HepG2 (cell line): Measurements from ENCODE around the gene CAST. TPM values are rescaled to one million over a fixed set of nuclear protein-coding genes. Genes with fewer than 3 reads are reported as not detected.

Experiments used
- ATAC-seq: fragments of 200-7000 bp; cut with Tn5 transposase; 3 replicates; pipeline ENCODE4 v1.9.1; 2020; ENCODE audit warnings: mild to moderate bottlenecking, moderate library complexity
- BruUV-seq: library from RNA; stranded (reverse); fragments of 400-500 nt; replicated peaks from 2 replicates; lab custom pipeline; 2021; lab: Mats Ljungman, UMichigan
- CTCF ChIA-PET: fragments of 300-600 bp; formaldehyde crosslinking; extraction: SDS; loops from one replicate; lab custom pipeline; 2021; ENCODE audit warnings: low total read pairs, inconsistent platforms, low intra/inter-chr PET ratio; lab: Yijun Ruan, JAX
- POLR2A ChIA-PET: fragments of 350-600 bp; sonication (Branson Sonifier 250); formaldehyde crosslinking; loops from one replicate; lab custom pipeline; 2020; ENCODE audit warnings: antibody characterized with exemption, inconsistent platforms; lab: Yijun Ruan, JAX
- DNase-seq: peaks from one replicate; pipeline ENCODE4 v3.0.0-alpha.2; 2015; ENCODE audit warnings: low spot score
- FAIRE-seq: peaks from 3 replicates; lab custom pipeline; 2011; peaks lifted over from hg19 to GRCh38; lab: Jason Lieb, UNC
- H2AFZ ChIP-seq: one replicate; pipeline ENCODE4 v1.6.1; 2011; ENCODE audit warnings: low read length, inconsistent platforms
- H3K27ac ChIP-seq: fragments of 300-600 bp; 3 replicates; pipeline ENCODE4 v1.8.0; 2011; ENCODE audit warnings: mixed run types, mild to moderate bottlenecking, mixed read lengths, low read length, inconsistent platforms; ENCODE audit not compliant: insufficient read depth; ENCODE audit errors: extremely low read length
- H3K27me3 ChIP-seq, 2 experiments: fragments of 200-600 bp in 1 of 2; 2 replicates in 1 of 2; 3 replicates in 1 of 2; pipeline versions ENCODE4 v1.6.0 to v1.8.0; 2011; ENCODE audit warnings: low read length in 2 of 2, mild to moderate bottlenecking in 2 of 2, moderate library complexity in 2 of 2, inconsistent platforms in 1 of 2; ENCODE audit not compliant: insufficient read depth in 2 of 2, control insufficient read depth in 1 of 2
- H3K36me3 ChIP-seq, 2 experiments: fragments of 200-600 bp in 1 of 2; replicated peaks in 1 of 2; 2 replicates in 1 of 2; 3 replicates in 1 of 2; pipeline versions ENCODE4 v1.5.1 to v1.8.0; 2011; ENCODE audit warnings: low read length in 2 of 2, inconsistent platforms in 1 of 2; ENCODE audit not compliant: insufficient read depth in 2 of 2, control insufficient read depth in 1 of 2
- H3K4me1 ChIP-seq: 2 replicates; pipeline ENCODE4 v1.5.1; 2012; ENCODE audit warnings: low read length, inconsistent platforms; ENCODE audit not compliant: insufficient read depth
- H3K4me2 ChIP-seq: 2 replicates; pipeline ENCODE4 v1.6.0; 2011; ENCODE audit warnings: low read depth, low read length, inconsistent platforms
- H3K4me3 ChIP-seq, 3 experiments: fragments of 200-600 bp in 1 of 3; sonication (generic), shearing (Covaris generic) in 1 of 3; replicated peaks in 1 of 3; 2 replicates each; pipeline ENCODE4 v1.5.1; 2011 to 2016; ENCODE audit warnings: low read length in 3 of 3, inconsistent platforms in 2 of 3, low read depth in 2 of 3, mild to moderate bottlenecking in 2 of 3, control low read depth in 1 of 3, mixed read lengths in 1 of 3; ENCODE audit not compliant: insufficient read depth in 1 of 3
- H3K79me2 ChIP-seq: one replicate; pipeline ENCODE4 v1.6.1; 2011; ENCODE audit warnings: low read length, inconsistent platforms; ENCODE audit not compliant: insufficient read depth
- H3K9ac ChIP-seq: 2 replicates; pipeline ENCODE4 v1.6.0; 2011; ENCODE audit warnings: mild to moderate bottlenecking, low read depth, low read length, inconsistent platforms; ENCODE audit not compliant: insufficient read depth
- H3K9me3 ChIP-seq: 2 replicates; pipeline ENCODE4 v1.5.1; 2012; ENCODE audit warnings: mild to moderate bottlenecking, low read length
- H4K20me1 ChIP-seq: 2 replicates; pipeline ENCODE4 v1.6.0; 2011; ENCODE audit warnings: inconsistent platforms, mild to moderate bottlenecking, low read length, moderate library complexity; ENCODE audit not compliant: insufficient read depth
- CEBPG ChIP-seq: IDR thresholded peaks from 2 replicates; pipeline ENCODE4 v1.6.1; 2016
- EP300 ChIP-seq, 3 experiments: sonication (generic) in 1 of 3; formaldehyde crosslinking in 1 of 3; IDR thresholded peaks; 2 replicates each; pipeline versions ENCODE4 v1.5.1 to v1.6.1; 2011 to 2020; ENCODE audit warnings: low read depth in 2 of 3, low read length in 2 of 3, borderline replicate concordance in 1 of 3, improper control_type of control experiment in 1 of 3, mild to moderate bottlenecking in 1 of 3, missing genetic modification reagents in 1 of 3, moderate library complexity in 1 of 3
- IKZF1 ChIP-seq: fragments of 450-650 bp; IDR thresholded peaks from 2 replicates; pipeline ENCODE4 v1.7.1; 2016
- IRF2 ChIP-seq: IDR thresholded peaks from 2 replicates; pipeline ENCODE4 v1.6.1; 2018; ENCODE audit warnings: missing genetic modification reagents, missing compliant biosample characterization
- MAFF ChIP-seq: IDR thresholded peaks from 2 replicates; pipeline ENCODE4 v1.6.1; 2011; ENCODE audit warnings: low read depth, low read length, improper control_type of control experiment
- MED1 ChIP-seq: sonication (generic); formaldehyde crosslinking; IDR thresholded peaks from 2 replicates; pipeline ENCODE4 v1.4.0; 2020; ENCODE audit warnings: missing genetic modification reagents
- MXI1 ChIP-seq: IDR thresholded peaks from 3 replicates; pipeline ENCODE4 v1.6.1; 2012; ENCODE audit warnings: low read depth, low read length, inconsistent platforms, borderline replicate concordance
- THAP11 ChIP-seq: IDR thresholded peaks from 2 replicates; pipeline ENCODE4 v1.6.1; 2016; ENCODE audit warnings: missing biosample characterization, missing genetic modification reagents
- ZBTB21 ChIP-seq: sonication (generic); formaldehyde crosslinking; IDR thresholded peaks from 2 replicates; pipeline ENCODE4 v1.4.0; 2020; ENCODE audit warnings: missing genetic modification reagents
- ZMYM3 ChIP-seq: sonication (generic); formaldehyde crosslinking; IDR thresholded peaks from 2 replicates; pipeline ENCODE4 v1.5.1; 2020; ENCODE audit warnings: mild to moderate bottlenecking, missing genetic modification reagents
- WGBS: methylation state at CpG from one replicate; pipeline ENCODE4 v1.1.6; 2017; ENCODE audit warnings: low lambda C conversion rate; 5-methylcytosine and 5-hydroxymethylcytosine counted together
- in situ Hi-C: cut with HindIII; loops from 2 replicates; pipeline ENCODE4 v1.10.0; 2017; ENCODE audit warnings: low pct_unique_long_range_greater_than_20kb; ENCODE audit not compliant: extremely low pct_ligation_motif_present
- intact Hi-C: fragments of 100-400 bp; cut with micrococcal nuclease; formaldehyde crosslinking; loops from one replicate; pipeline ENCODE4 v1.10.0; 2022; ENCODE audit not compliant: unreplicated experiment
- polyA plus RNA-seq, 8 experiments: library from polyadenylated mRNA; depleted of rRNA in 3 of 8; stranded (reverse) in 7 of 8; unstranded in 1 of 8; fragments of >200 nt; fragmentation: Illumina TruSeq in 4 of 8; extraction: Trizol in 4 of 8; gene quantifications; 2 replicates each; pipeline versions ENCODE4 v1.2.1 to v1.2.3, GENCODE V29; 2011 to 2016; ENCODE audit warnings: low read depth in 4 of 8, missing spikeins in 1 of 8, mixed read lengths in 1 of 8; ENCODE audit not compliant: insufficient read depth in 1 of 8
- total RNA-seq, 5 experiments: library from RNA; depleted of rRNA; stranded (reverse); fragments of >200 nt; fragmentation: Illumina TruSeq; extraction: Trizol; gene quantifications; 2 replicates each; pipeline ENCODE4 v1.2.3, GENCODE V29; 2016; ENCODE audit warnings: low read depth in 1 of 5
- TF ChIP-seq, protein P1 (sequence below): sonication (generic); formaldehyde crosslinking; IDR thresholded peaks from 2 replicates; pipeline ENCODE4 v1.4.0; 2020; ENCODE audit warnings: mild to moderate bottlenecking, missing genetic modification reagents, borderline replicate concordance
- TF ChIP-seq, protein P2 (sequence below): sonication (generic); formaldehyde crosslinking; IDR thresholded peaks from 2 replicates; pipeline ENCODE4 v1.4.0; 2020; ENCODE audit warnings: missing genetic modification reagents, borderline replicate concordance
- TF ChIP-seq, protein P3 (sequence below): sonication (generic); formaldehyde crosslinking; IDR thresholded peaks from 2 replicates; pipeline ENCODE4 v1.8.0; 2022; ENCODE audit warnings: mild to moderate bottlenecking, missing genetic modification reagents; ENCODE audit not compliant: insufficient replicate concordance
- TF ChIP-seq, protein P4 (sequence below): sonication (generic); formaldehyde crosslinking; IDR thresholded peaks from 2 replicates; pipeline ENCODE4 v1.4.0; 2020; ENCODE audit warnings: missing genetic modification reagents

Gene CAST
- total and polyA plus RNA-seq, 2 of the 13 experiments (the other 11 are each of a cell fraction or from before 2014, with no cell fraction given), result 42.1 to 67.6 TPM

DNA sequence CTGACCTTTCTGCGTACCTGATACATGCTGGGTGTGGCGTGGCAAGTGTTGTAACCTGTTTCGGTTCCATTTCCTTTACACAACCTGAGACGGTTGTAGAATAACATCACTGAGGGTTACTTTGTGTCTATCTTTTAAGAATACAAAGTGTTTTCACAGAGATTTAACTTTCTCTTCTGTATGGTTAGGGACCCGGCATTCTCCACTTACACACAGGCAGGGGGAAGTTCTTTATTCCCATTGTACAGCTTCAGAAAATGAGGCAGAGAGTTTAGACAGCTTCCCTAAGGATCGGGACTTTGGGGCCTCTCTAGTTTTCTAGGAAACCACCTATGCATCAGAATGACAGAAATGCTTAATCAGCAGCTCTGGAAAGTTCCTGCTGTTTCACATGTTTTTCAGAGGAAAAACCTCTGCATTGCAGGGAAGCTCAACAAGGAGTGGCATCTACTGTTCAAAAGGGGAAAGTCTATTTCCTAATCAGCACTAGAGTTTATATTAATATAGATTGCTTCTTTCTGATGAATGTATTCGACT is 41.3 kb downstream of the CAST start:
- Histone ChIP-seq H3K4me1 (peaks cover 20% of the 10 kb centered on the region), H3K79me2 (peaks cover 26% of the 10 kb centered on the region), H3K27ac (peak overlapping the region; percentile 83), H3K4me3 (peak overlapping the region; percentile 70 to 87 (median 83)), H3K27me3 (no peaks in the 10 kb centered on the region; a peak in 1 of 5 replicates), H3K9me3 (no peaks in the 10 kb centered on the region), H3K36me3 (no peaks in the 10 kb centered on the region; a peak in 1 of 5 replicates), H4K20me1 (no peaks in the 10 kb centered on the region), H2AFZ (no peak overlapping the region), H3K9ac (peak overlapping the region; percentile 87), H3K4me2 (peak overlapping the region; percentile 70)
- CTCF ChIA-PET, result no interaction called here
- FAIRE-seq (peak; percentile 70), DNase-seq (peak; percentile 46), ATAC-seq (no peak; the same call in 2 of the 3 replicates)
- POLR2A ChIA-PET, result interaction anchor here (1.0 to 1.6 kb wide), 5 partner anchors 11 to 838 kb away, joined by 3 to 18 read pairs (median 4); partner anchors contain the start of gene CAST
- 9% methylated on average over 7 of the region's 7 CpGs for WGBS
- TSS peak; percentile 55 for BruUV-seq
- intact Hi-C loops, result loop anchor here (5.0 kb wide), 1 partner anchor 41 kb away; the partner anchor contains the start of gene CAST
- in situ Hi-C loops, result no loop called here
- TF ChIP-seq IRF2, result 0 out of 2 replicates have a peak, but pooled peaks have one; percentile 9
- TF ChIP-seq EP300 (IDR thresholded peaks at IDR 0.05; ENCODE audit: low read depth in 2 of 2, low read length in 2 of 2), result no peak
- no peak for TF ChIP-seq EP300 (CRISPR knock-in tag; IDR thresholded peaks at IDR 0.05; ENCODE audit: borderline replicate concordance)
- TF ChIP-seq MED1 (CRISPR knock-in tag), result no peak
- TF ChIP-seq IKZF1, result no peak
- TF ChIP-seq, protein P1, sequence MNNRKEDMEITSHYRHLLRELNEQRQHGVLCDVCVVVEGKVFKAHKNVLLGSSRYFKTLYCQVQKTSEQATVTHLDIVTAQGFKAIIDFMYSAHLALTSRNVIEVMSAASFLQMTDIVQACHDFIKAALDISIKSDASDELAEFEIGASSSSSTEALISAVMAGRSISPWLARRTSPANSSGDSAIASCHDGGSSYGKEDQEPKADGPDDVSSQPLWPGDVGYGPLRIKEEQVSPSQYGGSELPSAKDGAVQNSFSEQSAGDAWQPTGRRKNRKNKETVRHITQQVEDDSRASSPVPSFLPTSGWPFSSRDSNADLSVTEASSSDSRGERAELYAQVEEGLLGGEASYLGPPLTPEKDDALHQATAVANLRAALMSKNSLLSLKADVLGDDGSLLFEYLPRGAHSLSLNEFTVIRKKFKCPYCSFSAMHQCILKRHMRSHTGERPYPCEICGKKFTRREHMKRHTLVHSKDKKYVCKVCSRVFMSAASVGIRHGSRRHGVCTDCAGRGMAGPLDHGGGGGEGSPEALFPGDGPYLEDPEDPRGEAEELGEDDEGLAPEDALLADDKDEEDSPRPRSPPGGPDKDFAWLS (CRISPR knock-in tag), result no peak
- TF ChIP-seq, protein P2, sequence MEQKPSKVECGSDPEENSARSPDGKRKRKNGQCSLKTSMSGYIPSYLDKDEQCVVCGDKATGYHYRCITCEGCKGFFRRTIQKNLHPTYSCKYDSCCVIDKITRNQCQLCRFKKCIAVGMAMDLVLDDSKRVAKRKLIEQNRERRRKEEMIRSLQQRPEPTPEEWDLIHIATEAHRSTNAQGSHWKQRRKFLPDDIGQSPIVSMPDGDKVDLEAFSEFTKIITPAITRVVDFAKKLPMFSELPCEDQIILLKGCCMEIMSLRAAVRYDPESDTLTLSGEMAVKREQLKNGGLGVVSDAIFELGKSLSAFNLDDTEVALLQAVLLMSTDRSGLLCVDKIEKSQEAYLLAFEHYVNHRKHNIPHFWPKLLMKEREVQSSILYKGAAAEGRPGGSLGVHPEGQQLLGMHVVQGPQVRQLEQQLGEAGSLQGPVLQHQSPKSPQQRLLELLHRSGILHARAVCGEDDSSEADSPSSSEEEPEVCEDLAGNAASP (CRISPR knock-in tag), result no peak
- peak; percentile 89 for TF ChIP-seq MAFF
- TF ChIP-seq MXI1, result peak; percentile 11; the same call in 1 of the 3 replicates
- peak; percentile 19; the same call in 1 of the 2 replicates for TF ChIP-seq CEBPG (CRISPR knock-in tag)
- TF ChIP-seq THAP11 (CRISPR knock-in tag), result no peak
- TF ChIP-seq, protein P3, sequence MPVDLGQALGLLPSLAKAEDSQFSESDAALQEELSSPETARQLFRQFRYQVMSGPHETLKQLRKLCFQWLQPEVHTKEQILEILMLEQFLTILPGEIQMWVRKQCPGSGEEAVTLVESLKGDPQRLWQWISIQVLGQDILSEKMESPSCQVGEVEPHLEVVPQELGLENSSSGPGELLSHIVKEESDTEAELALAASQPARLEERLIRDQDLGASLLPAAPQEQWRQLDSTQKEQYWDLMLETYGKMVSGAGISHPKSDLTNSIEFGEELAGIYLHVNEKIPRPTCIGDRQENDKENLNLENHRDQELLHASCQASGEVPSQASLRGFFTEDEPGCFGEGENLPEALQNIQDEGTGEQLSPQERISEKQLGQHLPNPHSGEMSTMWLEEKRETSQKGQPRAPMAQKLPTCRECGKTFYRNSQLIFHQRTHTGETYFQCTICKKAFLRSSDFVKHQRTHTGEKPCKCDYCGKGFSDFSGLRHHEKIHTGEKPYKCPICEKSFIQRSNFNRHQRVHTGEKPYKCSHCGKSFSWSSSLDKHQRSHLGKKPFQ (CRISPR knock-in tag), result no peak
- 0 out of 2 replicates have a peak, but pooled peaks have one; percentile 29 for TF ChIP-seq ZBTB21 (CRISPR knock-in tag)
- TF ChIP-seq, protein P4, sequence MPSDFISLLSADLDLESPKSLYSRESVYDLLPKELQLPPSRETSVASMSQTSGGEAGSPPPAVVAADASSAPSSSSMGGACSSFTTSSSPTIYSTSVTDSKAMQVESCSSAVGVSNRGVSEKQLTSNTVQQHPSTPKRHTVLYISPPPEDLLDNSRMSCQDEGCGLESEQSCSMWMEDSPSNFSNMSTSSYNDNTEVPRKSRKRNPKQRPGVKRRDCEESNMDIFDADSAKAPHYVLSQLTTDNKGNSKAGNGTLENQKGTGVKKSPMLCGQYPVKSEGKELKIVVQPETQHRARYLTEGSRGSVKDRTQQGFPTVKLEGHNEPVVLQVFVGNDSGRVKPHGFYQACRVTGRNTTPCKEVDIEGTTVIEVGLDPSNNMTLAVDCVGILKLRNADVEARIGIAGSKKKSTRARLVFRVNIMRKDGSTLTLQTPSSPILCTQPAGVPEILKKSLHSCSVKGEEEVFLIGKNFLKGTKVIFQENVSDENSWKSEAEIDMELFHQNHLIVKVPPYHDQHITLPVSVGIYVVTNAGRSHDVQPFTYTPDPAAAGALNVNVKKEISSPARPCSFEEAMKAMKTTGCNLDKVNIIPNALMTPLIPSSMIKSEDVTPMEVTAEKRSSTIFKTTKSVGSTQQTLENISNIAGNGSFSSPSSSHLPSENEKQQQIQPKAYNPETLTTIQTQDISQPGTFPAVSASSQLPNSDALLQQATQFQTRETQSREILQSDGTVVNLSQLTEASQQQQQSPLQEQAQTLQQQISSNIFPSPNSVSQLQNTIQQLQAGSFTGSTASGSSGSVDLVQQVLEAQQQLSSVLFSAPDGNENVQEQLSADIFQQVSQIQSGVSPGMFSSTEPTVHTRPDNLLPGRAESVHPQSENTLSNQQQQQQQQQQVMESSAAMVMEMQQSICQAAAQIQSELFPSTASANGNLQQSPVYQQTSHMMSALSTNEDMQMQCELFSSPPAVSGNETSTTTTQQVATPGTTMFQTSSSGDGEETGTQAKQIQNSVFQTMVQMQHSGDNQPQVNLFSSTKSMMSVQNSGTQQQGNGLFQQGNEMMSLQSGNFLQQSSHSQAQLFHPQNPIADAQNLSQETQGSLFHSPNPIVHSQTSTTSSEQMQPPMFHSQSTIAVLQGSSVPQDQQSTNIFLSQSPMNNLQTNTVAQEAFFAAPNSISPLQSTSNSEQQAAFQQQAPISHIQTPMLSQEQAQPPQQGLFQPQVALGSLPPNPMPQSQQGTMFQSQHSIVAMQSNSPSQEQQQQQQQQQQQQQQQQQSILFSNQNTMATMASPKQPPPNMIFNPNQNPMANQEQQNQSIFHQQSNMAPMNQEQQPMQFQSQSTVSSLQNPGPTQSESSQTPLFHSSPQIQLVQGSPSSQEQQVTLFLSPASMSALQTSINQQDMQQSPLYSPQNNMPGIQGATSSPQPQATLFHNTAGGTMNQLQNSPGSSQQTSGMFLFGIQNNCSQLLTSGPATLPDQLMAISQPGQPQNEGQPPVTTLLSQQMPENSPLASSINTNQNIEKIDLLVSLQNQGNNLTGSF (CRISPR knock-in tag), result no peak
- TF ChIP-seq ZMYM3 (CRISPR knock-in tag), result peak; percentile 52
